Kidney (tissue), 14 donors: ENCODE results near the gene WWC1. TPM values are rescaled to one million over a fixed set of nuclear protein-coding genes. Genes with fewer than 3 reads are reported as not detected.

Source experiments
- DNase-seq, 5 donors: peaks; one replicate each; pipeline ENCODE4 v3.0.0-alpha.2; 2013 to 2020
- FAIRE-seq: peaks from 2 replicates; lab custom pipeline; 2012; peaks lifted over from hg19 to GRCh38; lab: Jason Lieb, UNC
- H3K27ac ChIP-seq, 2 donors: one replicate each; pipeline ENCODE4 v1.7.0; 2013; ENCODE audit warnings: low read depth in 2 of 2, low read length in 2 of 2, inconsistent platforms in 1 of 2
- H3K27me3 ChIP-seq: one replicate; pipeline ENCODE4 v1.7.1; 2013; ENCODE audit warnings: low read length, inconsistent platforms; ENCODE audit not compliant: control insufficient read depth, insufficient read depth
- H3K36me3 ChIP-seq, 3 donors: one replicate each; pipeline versions ENCODE4 v1.7.0 to v1.7.1; 2013; ENCODE audit warnings: low read length in 3 of 3, control low read depth in 1 of 3, inconsistent platforms in 1 of 3; ENCODE audit not compliant: insufficient read depth in 3 of 3, control insufficient read depth in 2 of 3
- H3K4me1 ChIP-seq, 3 donors: one replicate each; pipeline versions ENCODE4 v1.7.0 to v1.7.1; 2013; ENCODE audit warnings: low read length in 3 of 3, inconsistent platforms in 1 of 3, low read depth in 1 of 3; ENCODE audit not compliant: control insufficient read depth in 2 of 3, insufficient read depth in 2 of 3
- H3K4me3 ChIP-seq, 3 donors: one replicate each; pipeline versions ENCODE4 v1.7.0 to v1.8.1; 2013; ENCODE audit warnings: low read length in 3 of 3, control low read depth in 1 of 3, inconsistent platforms in 1 of 3
- H3K9ac ChIP-seq, 3 donors: one replicate each; pipeline versions ENCODE4 v1.7.0 to v1.7.1; 2013; ENCODE audit warnings: low read length in 3 of 3, control low read depth in 1 of 3, inconsistent platforms in 1 of 3
- H3K9me3 ChIP-seq, 3 donors: one replicate each; pipeline versions ENCODE4 v1.7.0 to v1.7.1; 2013; ENCODE audit warnings: low read length in 3 of 3, control low read depth in 1 of 3, inconsistent platforms in 1 of 3; ENCODE audit not compliant: control insufficient read depth in 2 of 3, insufficient read depth in 1 of 3
- intact Hi-C: fragments of 100-400 bp; cut with DNase I; formaldehyde crosslinking; loops from one replicate; pipeline ENCODE4 v1.11.1; 2022
- polyA plus RNA-seq: library from polyadenylated mRNA; stranded (reverse); fragments of 350-450 nt; fragmentation: Illumina TruSeq; extraction: RNeasy Lipid Tissue Mini Kit (QIAGEN cat#74804); gene quantifications from one replicate; pipeline ENCODE4 v1.2.3, GENCODE V29; 2014; ENCODE audit warnings: low read depth, low replicate concordance; ENCODE audit not compliant: insufficient read depth
- total RNA-seq: library from RNA; stranded (reverse); fragmentation: NEBNext Ultra II Directional; extraction: Animal tissue kit (Norgen Biotek cat#: 25700); gene quantifications from one replicate; pipeline ENCODE4 v1.2.1, GENCODE V29; 2021
- TF ChIP-seq, protein P1 (sequence below): IDR thresholded peaks from 3 replicates; pipeline ENCODE4 v1.5.1; 2012; ENCODE audit warnings: mild to moderate bottlenecking, moderate library complexity, borderline replicate concordance; ENCODE audit not compliant: insufficient read depth; ENCODE audit errors: extremely low read depth
- donor health status: control.
- donor health status: control.
- donor health status: control.
- donor health status: control.
- donor health status: control.
- donor health status: DM: yes; HTN: yes; CAD: no.
- donor health status: Normal renal cell carcinoma (clear cell type).

WWC1 gene
- total and polyA plus RNA-seq, 2 donors from 2014 or later, result 74.4 to 174 TPM

DNA sequence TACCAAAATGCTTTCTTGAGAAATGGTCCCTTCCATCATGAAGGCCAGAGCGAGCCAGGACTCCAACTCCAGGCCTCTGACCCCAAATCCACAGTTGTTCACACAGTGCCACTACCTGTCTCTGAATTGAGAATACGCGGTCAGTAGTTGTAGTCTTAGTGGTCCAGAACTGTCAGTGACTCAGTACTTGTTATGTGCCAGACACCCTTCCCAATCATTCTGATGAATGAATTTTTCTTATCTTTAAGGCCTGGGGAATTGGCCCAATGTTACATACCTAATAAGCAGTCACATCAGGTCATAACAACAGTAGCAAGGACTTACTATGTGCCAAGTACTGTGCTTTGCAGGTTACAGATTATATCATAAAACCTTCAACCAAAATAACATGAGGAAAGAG lies 122.2 kb downstream of the WWC1 start:
- H3K27me3 ChIP-seq, result no peaks in the 10 kb centered on the region
- DNase-seq, result no peak
- TF ChIP-seq, protein P1, sequence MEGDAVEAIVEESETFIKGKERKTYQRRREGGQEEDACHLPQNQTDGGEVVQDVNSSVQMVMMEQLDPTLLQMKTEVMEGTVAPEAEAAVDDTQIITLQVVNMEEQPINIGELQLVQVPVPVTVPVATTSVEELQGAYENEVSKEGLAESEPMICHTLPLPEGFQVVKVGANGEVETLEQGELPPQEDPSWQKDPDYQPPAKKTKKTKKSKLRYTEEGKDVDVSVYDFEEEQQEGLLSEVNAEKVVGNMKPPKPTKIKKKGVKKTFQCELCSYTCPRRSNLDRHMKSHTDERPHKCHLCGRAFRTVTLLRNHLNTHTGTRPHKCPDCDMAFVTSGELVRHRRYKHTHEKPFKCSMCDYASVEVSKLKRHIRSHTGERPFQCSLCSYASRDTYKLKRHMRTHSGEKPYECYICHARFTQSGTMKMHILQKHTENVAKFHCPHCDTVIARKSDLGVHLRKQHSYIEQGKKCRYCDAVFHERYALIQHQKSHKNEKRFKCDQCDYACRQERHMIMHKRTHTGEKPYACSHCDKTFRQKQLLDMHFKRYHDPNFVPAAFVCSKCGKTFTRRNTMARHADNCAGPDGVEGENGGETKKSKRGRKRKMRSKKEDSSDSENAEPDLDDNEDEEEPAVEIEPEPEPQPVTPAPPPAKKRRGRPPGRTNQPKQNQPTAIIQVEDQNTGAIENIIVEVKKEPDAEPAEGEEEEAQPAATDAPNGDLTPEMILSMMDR, result no peak
- no peak overlapping the region for H3K27ac ChIP-seq
- H3K4me1 ChIP-seq, result peaks cover 0 to 4% (median 0%) of the 10 kb centered on the region in 3 donors
- FAIRE-seq, result no peak
- no peak overlapping the region for H3K4me3 ChIP-seq
- peaks cover 0 to 73% (median 41%) of the 10 kb centered on the region in 3 donors for H3K36me3 ChIP-seq
- H3K9ac ChIP-seq, result no peak overlapping the region
- intact Hi-C loops, result no loop called here
- H3K9me3 ChIP-seq, result no peaks in the 10 kb centered on the region

DNA sequence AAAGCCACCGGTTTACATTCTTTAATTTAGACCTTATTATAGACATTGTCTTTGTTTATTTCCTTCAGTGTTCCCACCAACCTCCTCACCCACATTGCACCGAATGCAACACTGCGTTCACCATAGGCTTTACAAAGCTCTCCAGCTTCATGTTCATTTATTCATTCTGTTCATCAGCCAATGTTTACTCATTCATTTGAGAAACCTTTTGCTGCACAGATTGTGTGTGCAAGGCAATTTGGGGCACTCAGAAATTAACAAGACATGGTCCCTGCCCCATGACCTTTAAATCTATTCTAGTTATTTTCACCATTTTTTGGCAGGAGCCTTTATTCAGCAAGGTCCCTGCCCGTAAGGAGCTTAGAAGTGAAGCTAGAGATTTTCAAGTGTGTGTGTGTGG lies 124.0 kb downstream of the WWC1 start:
- Histone ChIP-seq H3K9me3 (no peaks in the 10 kb centered on the region), H3K4me3 (no peak overlapping the region), H3K36me3 (peaks cover 0 to 76% (median 37%) of the 10 kb centered on the region in 3 donors), H3K27ac (no peak overlapping the region), H3K27me3 (no peaks in the 10 kb centered on the region), H3K4me1 (no peaks in the 10 kb centered on the region), H3K9ac (no peak overlapping the region)
- TF ChIP-seq, protein P1, result no peak
- no peak for DNase-seq
- intact Hi-C loops, result no loop called here
- no peak for FAIRE-seq

DNA sequence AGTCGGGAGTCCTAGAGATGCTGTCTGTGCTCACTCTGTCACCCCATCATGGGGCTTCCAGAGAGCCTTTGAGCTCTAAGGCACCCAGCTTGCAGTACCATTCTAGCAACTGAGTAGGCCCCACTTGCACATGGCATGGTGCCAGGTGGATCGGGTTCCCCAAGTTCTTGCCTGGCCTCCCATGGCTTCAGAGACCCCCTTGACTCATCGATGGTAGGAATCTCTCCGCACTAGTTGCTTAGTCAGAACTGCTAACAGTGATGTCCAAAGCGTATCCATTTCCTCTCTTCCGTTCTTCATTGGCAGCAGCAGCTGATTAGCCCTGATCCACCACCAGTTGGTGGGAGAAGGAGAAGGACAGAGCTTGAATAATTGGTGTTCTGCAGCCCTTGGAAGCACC lies 124.5 kb downstream of the WWC1 start:
- intact Hi-C loops, result no loop called here

More for the DNA sequence above, 124.5 kb downstream of the WWC1 start:
- no peaks in the 10 kb centered on the region for H3K9me3 ChIP-seq
- H3K9ac ChIP-seq, result no peak overlapping the region
- no peaks in the 10 kb centered on the region for H3K27me3 ChIP-seq
- H3K36me3 ChIP-seq, result peaks cover 0 to 75% (median 41%) of the 10 kb centered on the region in 3 donors
- TF ChIP-seq, protein P1, result no peak
- no peaks in the 10 kb centered on the region for H3K4me1 ChIP-seq
- DNase-seq (no peak), FAIRE-seq (no peak)
- no peak overlapping the region for H3K27ac ChIP-seq
- no peak overlapping the region for H3K4me3 ChIP-seq
